GM12878 (cell line): ENCODE measurements around the gene NMRK2. TPM values are rescaled to one million over a fixed set of nuclear protein-coding genes. Genes with fewer than 3 reads are reported as not detected.

Experiments used
- ATAC-seq: fragments of 200-7000 bp; cut with Tn5 transposase; 3 replicates; pipeline ENCODE4 v1.9.1; 2020; ENCODE audit warnings: mild to moderate bottlenecking, moderate library complexity
- BruUV-seq: library from RNA; stranded (reverse); fragments of 400-500 nt; replicated peaks from 2 replicates; lab custom pipeline; 2021; lab: Mats Ljungman, UMichigan
- CTCF ChIA-PET: fragments of 300-600 bp; sonication (Branson Sonifier 250); formaldehyde crosslinking; extraction: SDS; loops from one replicate; lab custom pipeline; 2021; ENCODE audit warnings: inconsistent platforms; lab: Yijun Ruan, JAX
- POLR2A ChIA-PET: fragments of 350-600 bp; formaldehyde crosslinking; extraction: SDS; loops from one replicate; lab custom pipeline; 2021; ENCODE audit warnings: inconsistent platforms; lab: Charles Lee
- RAD21 ChIA-PET: fragments of 300-600 bp; sonication (Branson Sonifier 250); formaldehyde crosslinking; loops from one replicate; lab custom pipeline; 2023; ENCODE audit warnings: antibody characterized with exemption; ENCODE audit not compliant: unreplicated experiment; lab: Charles Lee
- SMC1A ChIA-PET: fragments of 300-600 bp; sonication (Branson Sonifier 250); formaldehyde crosslinking; loops from one replicate; lab custom pipeline; 2023; ENCODE audit not compliant: unreplicated experiment, uncharacterized antibody; lab: Charles Lee
- DNase-seq: peaks from one replicate; pipeline ENCODE4 v3.0.0-alpha.2; 2011; ENCODE audit warnings: low read depth, low spot score
- FAIRE-seq: peaks from 3 replicates; lab custom pipeline; 2011; peaks lifted over from hg19 to GRCh38; lab: Jason Lieb, UNC
- H2AFZ ChIP-seq: 2 replicates; pipeline ENCODE4 v1.6.0; 2011; ENCODE audit warnings: low read depth, low read length, control low read depth; ENCODE audit not compliant: control insufficient read depth
- H3K27ac ChIP-seq: 2 replicates; pipeline ENCODE4 v1.5.1; 2011; ENCODE audit warnings: control low read depth; ENCODE audit not compliant: control insufficient read depth, insufficient read depth
- H3K27me3 ChIP-seq, 2 experiments: replicated peaks in 1 of 2; 2 replicates each; pipeline versions ENCODE4 v1.6.0 to v1.6.1; 2011; ENCODE audit warnings: low read length in 1 of 2; ENCODE audit not compliant: control insufficient read depth in 2 of 2, insufficient read depth in 2 of 2
- H3K36me3 ChIP-seq, 2 experiments: 2 replicates each; pipeline ENCODE4 v1.5.1; 2011; ENCODE audit warnings: low read length in 1 of 2; ENCODE audit not compliant: control insufficient read depth in 2 of 2, insufficient read depth in 2 of 2
- H3K4me1 ChIP-seq: 2 replicates; pipeline ENCODE4 v1.6.1; 2011; ENCODE audit warnings: mild to moderate bottlenecking, low read length, moderate library complexity, mixed read lengths; ENCODE audit not compliant: control insufficient read depth, insufficient read depth
- H3K4me2 ChIP-seq: 2 replicates; pipeline ENCODE4 v1.6.0; 2011; ENCODE audit warnings: control low read depth; ENCODE audit not compliant: control insufficient read depth, insufficient read depth
- H3K4me3 ChIP-seq: fragments of 200-600 bp; sonication (generic); 2 replicates; pipeline ENCODE4 v1.5.1; 2016
- H3K79me2 ChIP-seq: 2 replicates; pipeline ENCODE4 v1.6.0; 2011; ENCODE audit warnings: low read length; ENCODE audit not compliant: control insufficient read depth, insufficient read depth
- H3K9ac ChIP-seq: 2 replicates; pipeline ENCODE4 v1.8.0; 2011; ENCODE audit warnings: low read length, control low read depth, mixed read lengths; ENCODE audit not compliant: control insufficient read depth, insufficient read depth
- H3K9me3 ChIP-seq: replicated peaks from 3 replicates; pipeline ENCODE4 v1.5.1; 2011; ENCODE audit warnings: mild to moderate bottlenecking, low read length; ENCODE audit not compliant: control insufficient read depth, insufficient read depth
- H4K20me1 ChIP-seq: 2 replicates; pipeline ENCODE4 v1.6.0; 2011; ENCODE audit not compliant: control insufficient read depth, insufficient read depth
- CHD4 ChIP-seq: fragments of 200-600 bp; sonication (generic); IDR thresholded peaks from 2 replicates; pipeline ENCODE4 v1.6.1; 2016; ENCODE audit warnings: mild to moderate bottlenecking
- HDAC2 ChIP-seq: fragments of 200-600 bp; sonication (generic); IDR thresholded peaks from 2 replicates; pipeline ENCODE4 v1.6.1; 2017
- NFYA ChIP-seq: IDR thresholded peaks from 2 replicates; pipeline ENCODE4 v1.6.1; 2011; ENCODE audit warnings: low read depth, mild to moderate bottlenecking, low read length, improper control_type of control experiment, borderline replicate concordance
- PML ChIP-seq: IDR thresholded peaks from 2 replicates; pipeline ENCODE4 v1.6.1; 2012; ENCODE audit warnings: low read length, inconsistent platforms
- POLR2A ChIP-seq: IDR thresholded peaks from 2 replicates; pipeline ENCODE4 v1.6.1; 2011; ENCODE audit warnings: low read depth, mild to moderate bottlenecking, low read length
- RELA ChIP-seq: fragments of 450-650 bp; IDR thresholded peaks from 2 replicates; pipeline ENCODE4 v1.8.0; 2014; ENCODE audit warnings: borderline replicate concordance; ENCODE audit not compliant: partially characterized antibody
- ZBTB40 ChIP-seq: fragments of 450-650 bp; IDR thresholded peaks from 2 replicates; pipeline ENCODE4 v1.6.1; 2016; ENCODE audit warnings: mild to moderate bottlenecking, moderate library complexity, borderline replicate concordance
- WGBS: methylation state at CpG from one replicate; pipeline ENCODE4 v1.1.6; 2016; ENCODE audit warnings: low lambda C conversion rate; ENCODE audit not compliant: insufficient replicate concordance, insufficient coverage; ENCODE audit errors: missing lambda C conversion rate; 5-methylcytosine and 5-hydroxymethylcytosine counted together
- in situ Hi-C: fragments of 300-500 bp; cut with MboI; formaldehyde crosslinking; loops from 9 replicates; pipeline ENCODE4 v1.14.3; 2018; ENCODE audit warnings: mixed read lengths
- intact Hi-C: fragments of 100-400 bp; cut with micrococcal nuclease; formaldehyde crosslinking; loops from one replicate; pipeline ENCODE4 v1.14.2; 2022; ENCODE audit not compliant: unreplicated experiment
- polyA plus RNA-seq, 11 experiments: library from polyadenylated mRNA; depleted of rRNA in 4 of 11; unstranded in 6 of 11; stranded (reverse) in 5 of 11; fragments of >200 nt; fragmentation: Nextera tagmentation in 4 of 11; fragmentation: Illumina TruSeq in 1 of 11; extraction: Ambion mirVana in 4 of 11; extraction: Trizol in 1 of 11; gene quantifications; 1 replicate in 1 of 11; 2 replicates in 10 of 11; pipeline versions ENCODE4 v1.2.1 to v1.2.3, GENCODE V29; 2011 to 2016; ENCODE audit warnings: inconsistent platforms in 2 of 11, missing spikeins in 2 of 11, low read depth in 1 of 11
- total RNA-seq, 4 experiments: library from RNA; depleted of rRNA in 3 of 4; stranded (reverse); fragments of >200 nt in 3 of 4; fragmentation: Illumina TruSeq in 1 of 4; extraction: Trizol in 1 of 4; gene quantifications; 2 replicates each; pipeline versions ENCODE4 v1.2.1 to v1.2.3, GENCODE V29; 2013 to 2021

NMRK2 gene
- total and polyA plus RNA-seq, 10 of the 15 experiments (the other 5 are each of a cell fraction or from before 2014, with no cell fraction given), result 0.14 to 0.15 TPM; not detected in 8

GRCh38 chr19:3979674-3980352, 46.9 kb downstream of the NMRK2 start (continued):
- TF ChIP-seq HDAC2, result no peak
- no peak for TF ChIP-seq CHD4
- TF ChIP-seq RELA, result no peak

GRCh38 chr19:3980353-3981251, 47.7 kb downstream of the NMRK2 start:
- peak overlapping the region; percentile 15; the same call in 1 of the 2 replicates for H3K9ac ChIP-seq
- ChIA-PET POLR2A (interaction anchor here (0.6 kb wide), 1 partner anchor 26 kb away, joined by 3 read pairs; no protein-coding TSS in a partner anchor), RAD21 (no interaction called here), CTCF (interaction anchor here (1.7 kb wide), 1 partner anchor 9 kb away, joined by 3 read pairs; the partner anchor contains the start of gene DAPK3), SMC1A (no interaction called here)
- peaks cover 79% of the 10 kb centered on the region for H3K79me2 ChIP-seq
- H2AFZ ChIP-seq, result no peak overlapping the region
- DNase-seq (no peak), FAIRE-seq (no peak), ATAC-seq (no peak)
- TSS peak; percentile 5 for BruUV-seq
- H3K27ac ChIP-seq, result no peak overlapping the region
- peaks cover 53 to 78% of the 10 kb centered on the region in 2 experiments for H3K36me3 ChIP-seq
- no peaks in the 10 kb centered on the region for H3K9me3 ChIP-seq
- no peaks in the 10 kb centered on the region for H3K27me3 ChIP-seq
- no peak overlapping the region; the same call in 1 of the 2 replicates for H3K4me3 ChIP-seq
- intact Hi-C loops, result no loop called here
- H3K4me2 ChIP-seq, result peak overlapping the region; percentile 89
- TF ChIP-seq NFYA, result no peak
- TF ChIP-seq PML, result peak; percentile 29; the same call in 1 of the 2 replicates
- no peak for TF ChIP-seq ZBTB40
- TF ChIP-seq POLR2A, result peak; percentile 15; the same call in 1 of the 2 replicates
- TF ChIP-seq, all 136 proteins: peak for 2
- Histone ChIP-seq H4K20me1 (peaks cover 54% of the 10 kb centered on the region), H3K4me1 (peaks cover 7% of the 10 kb centered on the region)
- WGBS, result 90% methylated on average over 31 of the region's 31 CpGs
- in situ Hi-C loops, result no loop called here
